Panc1 (cell line): Measurements from ENCODE around the gene OMG. TPM values are rescaled to one million over a fixed set of nuclear protein-coding genes. Genes with fewer than 3 reads are reported as not detected.
"Not testable (repeated sequence)": the region's sequence is repeated elsewhere in the genome, so short reads cannot be mapped to it uniquely, and the experiment has no call there.

Experiments used
- ATAC-seq: fragments of 200-7000 bp; cut with Tn5 transposase; 2 replicates; pipeline ENCODE4 v1.9.1; 2020; ENCODE audit warnings: mild to moderate bottlenecking, moderate library complexity
- Bru-seq: library from RNA; stranded (reverse); fragments of 400-500 nt; gene quantifications from one replicate; lab custom pipeline; 2021; lab: Mats Ljungman, UMichigan
- BruChase-seq, 2 experiments: library from RNA; stranded (reverse); fragments of 400-500 nt; gene quantifications; one replicate each; lab custom pipeline; 2021; lab: Mats Ljungman, UMichigan
- BruUV-seq: library from RNA; stranded (reverse); fragments of 400-500 nt; replicated peaks from 2 replicates; lab custom pipeline; 2021; lab: Mats Ljungman, UMichigan
- CTCF ChIA-PET: fragments of 300-600 bp; sonication (Branson Sonifier 250); formaldehyde crosslinking; loops from one replicate; lab custom pipeline; 2022; ENCODE audit warnings: antibody characterized with exemption; lab: Charles Lee
- POLR2A ChIA-PET: fragments of 300-600 bp; sonication (Branson Sonifier 250); formaldehyde crosslinking; loops from one replicate; lab custom pipeline; 2022; ENCODE audit warnings: antibody characterized with exemption; lab: Charles Lee
- DNase-seq: peaks from one replicate; pipeline ENCODE4 v3.0.0-alpha.2; 2010; ENCODE audit warnings: low read depth, low spot score
- H3K27ac ChIP-seq: 2 replicates; pipeline ENCODE4 v1.5.1; 2011; ENCODE audit warnings: mild to moderate bottlenecking, low read length, inconsistent platforms
- H3K27me3 ChIP-seq: fragments of 200-500 bp; sonication (Bioruptor generic); 2 replicates; pipeline ENCODE4 v1.6.0; 2014; ENCODE audit warnings: low read length, inconsistent platforms; ENCODE audit not compliant: control insufficient read depth, insufficient read depth
- H3K36me3 ChIP-seq: fragments of 200-500 bp; sonication (Bioruptor generic); 2 replicates; pipeline ENCODE4 v1.5.1; 2014; ENCODE audit warnings: inconsistent platforms, mild to moderate bottlenecking, low read length, moderate library complexity; ENCODE audit not compliant: control insufficient read depth, insufficient read depth
- H3K4me1 ChIP-seq: 2 replicates; pipeline ENCODE4 v1.5.1; 2011; ENCODE audit warnings: inconsistent platforms, mild to moderate bottlenecking, low read length, moderate library complexity; ENCODE audit not compliant: control insufficient read depth, insufficient read depth
- H3K4me3 ChIP-seq, 2 experiments: 2 replicates each; pipeline ENCODE4 v1.5.1; 2011 to 2012; ENCODE audit warnings: low read depth in 2 of 2, low read length in 2 of 2, mild to moderate bottlenecking in 2 of 2, inconsistent platforms in 1 of 2, moderate library complexity in 1 of 2
- H3K9me3 ChIP-seq: fragments of 200-500 bp; sonication (Bioruptor generic); 2 replicates; pipeline ENCODE4 v1.5.1; 2014; ENCODE audit warnings: low read depth, mild to moderate bottlenecking, inconsistent platforms, low read length, moderate library complexity; ENCODE audit not compliant: control insufficient read depth, insufficient read depth
- CTCF ChIP-seq: fragments of 450-650 bp; IDR thresholded peaks from 2 replicates; pipeline ENCODE4 v1.5.1; 2017; ENCODE audit warnings: mild to moderate bottlenecking
- POLR2AphosphoS5 ChIP-seq: IDR thresholded peaks from 2 replicates; pipeline ENCODE4 v1.6.1; 2012; ENCODE audit warnings: mild to moderate bottlenecking, low read depth, low read length, moderate library complexity
- SIN3A ChIP-seq: IDR thresholded peaks from 2 replicates; pipeline ENCODE4 v1.6.1; 2012; ENCODE audit warnings: low read depth, mild to moderate bottlenecking, low read length, moderate library complexity, borderline replicate concordance; ENCODE audit not compliant: insufficient read depth
- TCF7L2 ChIP-seq: IDR thresholded peaks from 2 replicates; pipeline ENCODE4 v1.6.1; 2011; ENCODE audit warnings: mild to moderate bottlenecking, low read depth, low read length, inconsistent platforms
- in situ Hi-C: cut with HindIII; loops from 2 replicates; pipeline ENCODE4 v1.10.0; 2016; ENCODE audit warnings: low sequenced_read_pairs, low pct_unique_long_range_greater_than_20kb
- intact Hi-C: fragments of 100-400 bp; cut with micrococcal nuclease; formaldehyde crosslinking; loops from one replicate; pipeline ENCODE4 v1.10.0; 2022; ENCODE audit not compliant: unreplicated experiment
- long read RNA-seq: library from polyadenylated mRNA; unstranded; transcript quantifications from one replicate; pipeline ENCODE4 v2.0.0, GENCODE V29; 2021; ENCODE audit not compliant: unreplicated experiment
- polyA plus RNA-seq: library from polyadenylated mRNA; unstranded; fragments of >200 nt; gene quantifications from one replicate; pipeline ENCODE4 v1.2.1, GENCODE V29; 2012; ENCODE audit warnings: missing spikeins; ENCODE audit not compliant: insufficient read length
- total RNA-seq: library from RNA; stranded (reverse); gene quantifications from one replicate; pipeline ENCODE4 v1.2.1, GENCODE V29; 2021; ENCODE audit not compliant: unreplicated experiment
- TF ChIP-seq, protein P1 (sequence below), 2 experiments: IDR thresholded peaks; 2 replicates each; pipeline ENCODE4 v1.6.1; 2011 to 2012; ENCODE audit warnings: low read depth in 2 of 2, control low read depth in 1 of 2, low read length in 1 of 2, mild to moderate bottlenecking in 1 of 2, moderate library complexity in 1 of 2; ENCODE audit not compliant: insufficient read depth in 1 of 2

OMG gene, protein sequence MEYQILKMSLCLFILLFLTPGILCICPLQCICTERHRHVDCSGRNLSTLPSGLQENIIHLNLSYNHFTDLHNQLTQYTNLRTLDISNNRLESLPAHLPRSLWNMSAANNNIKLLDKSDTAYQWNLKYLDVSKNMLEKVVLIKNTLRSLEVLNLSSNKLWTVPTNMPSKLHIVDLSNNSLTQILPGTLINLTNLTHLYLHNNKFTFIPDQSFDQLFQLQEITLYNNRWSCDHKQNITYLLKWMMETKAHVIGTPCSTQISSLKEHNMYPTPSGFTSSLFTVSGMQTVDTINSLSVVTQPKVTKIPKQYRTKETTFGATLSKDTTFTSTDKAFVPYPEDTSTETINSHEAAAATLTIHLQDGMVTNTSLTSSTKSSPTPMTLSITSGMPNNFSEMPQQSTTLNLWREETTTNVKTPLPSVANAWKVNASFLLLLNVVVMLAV
- total RNA-seq (not detected), Bru-seq, nascent RNA (not detected), BruChase-seq, experiment 1, labeled RNA remaining after a 2-hour chase (not detected), BruChase-seq, experiment 2, labeled RNA remaining after a 6-hour chase (not detected)
- polyA plus RNA-seq: not detected
- long read RNA-seq, partial matches to known transcripts: 0 of 2 reads
- long read RNA-seq, other reads (novel, unspliced or antisense): 2 of 2 reads

- H3K4me3 ChIP-seq: no peak within 1 kb of the TSS
- no peaks in the 10 kb centered on the region for H3K4me1 ChIP-seq
- H3K27me3 ChIP-seq: no peaks in the 10 kb centered on the region
- POLR2A ChIA-PET: no interaction called here
- H3K27ac ChIP-seq: no peak within 1 kb of the TSS
- in situ Hi-C loops: no loop called here
- no TSS peak for BruUV-seq
- ATAC-seq (no peak), DNase-seq (no peak)
- no peaks in the 10 kb centered on the region for H3K9me3 ChIP-seq
- TF ChIP-seq POLR2AphosphoS5 (no peak), TCF7L2 (no peak), SIN3A (no peak), CTCF (no peak)
- TF ChIP-seq, protein P1, sequence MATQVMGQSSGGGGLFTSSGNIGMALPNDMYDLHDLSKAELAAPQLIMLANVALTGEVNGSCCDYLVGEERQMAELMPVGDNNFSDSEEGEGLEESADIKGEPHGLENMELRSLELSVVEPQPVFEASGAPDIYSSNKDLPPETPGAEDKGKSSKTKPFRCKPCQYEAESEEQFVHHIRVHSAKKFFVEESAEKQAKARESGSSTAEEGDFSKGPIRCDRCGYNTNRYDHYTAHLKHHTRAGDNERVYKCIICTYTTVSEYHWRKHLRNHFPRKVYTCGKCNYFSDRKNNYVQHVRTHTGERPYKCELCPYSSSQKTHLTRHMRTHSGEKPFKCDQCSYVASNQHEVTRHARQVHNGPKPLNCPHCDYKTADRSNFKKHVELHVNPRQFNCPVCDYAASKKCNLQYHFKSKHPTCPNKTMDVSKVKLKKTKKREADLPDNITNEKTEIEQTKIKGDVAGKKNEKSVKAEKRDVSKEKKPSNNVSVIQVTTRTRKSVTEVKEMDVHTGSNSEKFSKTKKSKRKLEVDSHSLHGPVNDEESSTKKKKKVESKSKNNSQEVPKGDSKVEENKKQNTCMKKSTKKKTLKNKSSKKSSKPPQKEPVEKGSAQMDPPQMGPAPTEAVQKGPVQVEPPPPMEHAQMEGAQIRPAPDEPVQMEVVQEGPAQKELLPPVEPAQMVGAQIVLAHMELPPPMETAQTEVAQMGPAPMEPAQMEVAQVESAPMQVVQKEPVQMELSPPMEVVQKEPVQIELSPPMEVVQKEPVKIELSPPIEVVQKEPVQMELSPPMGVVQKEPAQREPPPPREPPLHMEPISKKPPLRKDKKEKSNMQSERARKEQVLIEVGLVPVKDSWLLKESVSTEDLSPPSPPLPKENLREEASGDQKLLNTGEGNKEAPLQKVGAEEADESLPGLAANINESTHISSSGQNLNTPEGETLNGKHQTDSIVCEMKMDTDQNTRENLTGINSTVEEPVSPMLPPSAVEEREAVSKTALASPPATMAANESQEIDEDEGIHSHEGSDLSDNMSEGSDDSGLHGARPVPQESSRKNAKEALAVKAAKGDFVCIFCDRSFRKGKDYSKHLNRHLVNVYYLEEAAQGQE (IDR thresholded peaks at IDR 0.05; ENCODE audit: insufficient read depth in 1 of 2, low read depth in 2 of 2, low read length in 1 of 2): no peak
- CTCF ChIA-PET: no interaction called here
- H3K36me3 ChIP-seq: no peaks in the 10 kb centered on the region
- intact Hi-C loops: no loop called here
These were observed at the start of gene OMG for GRCh38 chr17:31297090-31297489. TSS of gene OMG (minus strand) at chr17:31297239. CDS start at chr17:31296331, 908 bp downstream.

DNA sequence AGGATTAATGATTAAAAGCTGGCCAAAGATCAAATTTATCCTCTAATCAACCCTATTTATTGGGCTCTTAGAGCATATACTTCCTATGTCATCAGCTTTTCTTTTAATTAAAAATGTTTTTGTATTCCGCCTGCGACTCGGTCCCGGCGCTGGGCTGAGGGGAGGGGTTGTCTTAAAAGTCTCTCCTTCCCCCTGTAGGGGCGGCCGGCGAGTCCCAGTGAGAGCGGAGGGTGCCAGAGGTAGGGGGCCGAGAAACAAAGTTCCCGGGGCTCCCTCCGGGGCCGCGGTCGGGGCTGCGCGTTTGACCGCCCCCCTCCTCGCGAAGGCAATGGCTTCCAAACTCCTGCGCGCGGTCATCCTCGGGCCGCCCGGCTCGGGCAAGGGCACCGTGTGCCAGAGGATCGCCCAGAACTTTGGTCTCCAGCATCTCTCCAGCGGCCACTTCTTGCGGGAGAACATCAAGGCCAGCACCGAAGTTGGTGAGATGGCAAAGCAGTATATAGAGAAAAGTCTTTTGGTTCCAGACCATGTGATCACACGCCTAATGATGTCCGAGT, 48.2 kb upstream of the OMG start:
- CTCF ChIA-PET, in situ Hi-C loops, H3K36me3 ChIP-seq, H3K4me1 ChIP-seq, H3K27ac ChIP-seq, BruUV-seq, POLR2A ChIA-PET, intact Hi-C loops, H3K9me3 ChIP-seq, DNase-seq, H3K27me3 ChIP-seq, ATAC-seq, H3K4me3 ChIP-seq: not testable (repeated sequence)
